ENCODE data around the gene MRPL11.

Gene MRPL11

DNA sequence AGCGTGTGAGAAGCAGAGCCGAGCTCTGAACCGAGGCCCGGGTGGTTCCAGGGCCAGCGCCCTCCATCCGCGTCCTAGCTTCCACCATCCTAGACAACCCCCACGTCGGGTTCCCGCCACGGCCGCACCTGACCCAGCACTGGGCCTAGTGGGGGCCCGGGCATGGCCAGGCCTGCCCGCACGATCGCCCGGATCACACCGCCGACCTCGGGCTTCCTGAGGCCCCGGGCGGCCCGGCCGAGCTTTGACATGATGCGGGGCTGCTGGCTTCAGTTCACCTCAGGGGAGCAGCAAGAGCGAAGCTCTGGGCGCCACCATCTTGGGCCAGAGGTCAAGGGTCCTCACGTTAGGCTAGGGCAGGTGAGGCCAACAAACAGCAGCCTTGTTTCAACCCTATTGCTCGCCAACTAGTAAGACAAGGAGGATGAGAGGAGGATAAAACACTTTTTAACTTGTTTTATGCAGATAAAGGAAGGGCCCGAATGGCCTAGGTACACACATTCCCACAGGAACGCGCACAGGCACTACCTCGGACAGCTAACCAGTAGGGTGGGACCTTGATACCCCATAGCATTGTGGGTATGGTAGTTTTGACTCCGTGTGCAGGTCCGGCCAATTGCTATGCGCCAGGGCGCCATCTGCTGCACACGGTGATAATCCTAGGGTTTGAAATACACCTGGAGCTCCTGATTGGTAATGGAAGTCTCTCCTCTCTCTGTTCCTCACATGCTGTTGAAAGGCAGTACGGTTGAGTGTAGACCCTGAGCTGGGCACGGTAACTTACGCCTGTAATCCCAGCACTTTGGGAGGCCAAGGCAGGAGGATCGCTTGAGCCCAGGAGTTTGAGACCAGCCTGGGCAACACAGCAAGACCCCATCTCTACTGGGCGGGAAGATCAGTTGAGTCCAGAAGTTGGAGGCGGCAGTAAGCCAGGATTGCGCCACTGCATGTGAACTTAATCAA, at the start of gene MRPL11:
Gene MRPL11, minus strand, starts transcription at position 345 of the 963 bp plus-strand sequence. Its CDS starts 94 bp downstream, at position 251.
- POLR2A ChIA-PET (ENCODE audit: low non-redundant PET) = no interaction called here
- peak; percentile 98 for DNase-seq (ENCODE audit: low spot score)
- CTCF ChIA-PET = interaction anchor here (0.6 to 2.3 kb wide), 13 partner anchors 9 to 254 kb away, joined by 3 to 10 read pairs (median 4); no protein-coding TSS in a partner anchor
- H3K27ac ChIP-seq = peak within 1 kb of the TSS; percentile 78
- peak; percentile 89 for TF ChIP-seq CTCF (conservative IDR thresholded peaks at IDR 0.05; ENCODE audit: low read depth)

DNA sequence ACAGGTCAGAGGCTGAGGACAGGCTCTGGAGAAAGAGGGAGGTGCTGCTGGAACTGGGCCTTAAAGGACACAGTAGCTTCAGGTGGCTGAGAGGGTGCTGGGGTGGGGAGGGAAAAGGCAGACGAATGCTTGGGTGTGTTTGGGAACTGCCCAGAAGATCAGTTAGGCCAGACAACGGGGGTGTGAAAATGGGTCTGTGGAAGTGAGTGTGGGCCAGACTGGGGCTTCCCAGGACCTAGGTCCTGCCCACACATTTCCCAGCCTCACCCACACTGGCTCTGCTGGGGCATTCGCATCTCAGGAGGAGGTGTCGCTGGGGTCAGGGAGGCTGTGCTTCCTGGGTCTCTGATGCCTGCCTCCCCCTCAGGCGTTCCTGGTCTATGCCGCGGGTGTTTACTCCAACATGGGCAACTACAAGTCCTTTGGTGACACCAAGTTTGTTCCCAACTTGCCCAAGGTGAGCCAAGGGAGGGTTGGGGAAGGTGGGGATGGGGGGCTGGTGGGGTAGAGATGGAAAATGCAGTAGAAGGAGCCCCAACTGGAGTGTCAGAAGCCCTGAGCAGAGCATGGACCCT, 46.2 kb upstream of the MRPL11 start:
- no peak for DNase-seq (ENCODE audit: low spot score)
- ChIA-PET CTCF (interaction anchor here (0.6 kb wide), 1 partner anchor 379 kb away, joined by 3 read pairs; no protein-coding TSS in a partner anchor), POLR2A (ENCODE audit: low non-redundant PET) (no interaction called here)
- TF ChIP-seq CTCF (conservative IDR thresholded peaks at IDR 0.05; ENCODE audit: low read depth) = no peak
- peak overlapping the region; percentile 8; the same call in 1 of the 2 replicates for H3K27ac ChIP-seq

DNA sequence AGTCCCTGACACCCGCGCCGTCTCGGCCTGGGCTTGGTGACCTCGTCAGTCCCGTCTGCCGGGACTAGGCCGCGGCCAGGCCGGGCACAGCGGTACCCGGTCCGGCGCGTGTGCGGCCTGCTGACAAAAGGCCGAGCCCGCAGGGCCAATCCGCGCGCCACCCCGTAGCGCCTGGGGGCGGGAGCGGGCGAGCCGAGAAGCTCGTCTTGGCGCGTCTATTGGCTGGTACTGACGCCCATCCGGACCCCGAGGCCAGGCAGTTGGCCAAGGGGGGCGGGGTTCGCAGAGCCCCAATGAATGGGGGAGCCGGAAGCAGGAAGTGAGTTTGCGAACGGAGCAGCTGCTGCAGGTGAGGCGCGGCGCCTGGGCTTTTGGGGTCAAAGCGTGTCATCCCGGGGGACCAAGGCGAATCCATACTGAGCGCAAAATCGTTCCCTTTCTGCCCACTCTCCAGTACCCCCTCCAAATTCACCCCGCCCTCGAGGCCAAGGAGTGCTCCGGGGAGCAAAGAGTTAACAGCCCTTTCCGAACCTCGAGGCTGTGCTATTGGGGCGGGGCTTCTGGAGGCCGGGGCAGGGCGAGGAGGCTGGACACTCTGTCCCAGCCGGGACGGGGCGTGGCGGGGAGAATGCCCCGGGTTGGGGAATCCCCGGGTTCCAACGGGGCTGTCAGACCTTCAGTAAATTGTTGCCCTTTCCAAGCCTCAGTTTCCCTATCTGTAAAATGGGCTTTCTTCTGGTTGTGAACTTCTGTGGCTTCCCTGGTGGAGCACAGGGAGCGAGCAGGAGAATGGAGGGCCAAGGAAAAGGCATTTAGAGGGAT, 41.7 kb upstream of the MRPL11 start, which contains the start of gene DPP3:
Gene DPP3, plus strand, starts transcription at position 318 of the 822 bp plus-strand sequence. CDS start 1,767 bp downstream, outside the sequence.
- ChIA-PET POLR2A (ENCODE audit: low non-redundant PET) (interaction anchor here (0.5 to 0.9 kb wide), 4 partner anchors 14 to 197 kb away, joined by 3 to 6 read pairs (median 4); partner anchors contain the start of genes PELI3 and RBM4B), CTCF (interaction anchor here (0.5 to 0.7 kb wide), 4 partner anchors 110 to 400 kb away, joined by 3 to 5 read pairs (median 3); no protein-coding TSS in a partner anchor)
- DNase-seq (ENCODE audit: low spot score) = peak; percentile 99
- peak within 1 kb of the TSS; percentile 93 for H3K27ac ChIP-seq
- no peak for TF ChIP-seq CTCF (conservative IDR thresholded peaks at IDR 0.05; ENCODE audit: low read depth)

DNA sequence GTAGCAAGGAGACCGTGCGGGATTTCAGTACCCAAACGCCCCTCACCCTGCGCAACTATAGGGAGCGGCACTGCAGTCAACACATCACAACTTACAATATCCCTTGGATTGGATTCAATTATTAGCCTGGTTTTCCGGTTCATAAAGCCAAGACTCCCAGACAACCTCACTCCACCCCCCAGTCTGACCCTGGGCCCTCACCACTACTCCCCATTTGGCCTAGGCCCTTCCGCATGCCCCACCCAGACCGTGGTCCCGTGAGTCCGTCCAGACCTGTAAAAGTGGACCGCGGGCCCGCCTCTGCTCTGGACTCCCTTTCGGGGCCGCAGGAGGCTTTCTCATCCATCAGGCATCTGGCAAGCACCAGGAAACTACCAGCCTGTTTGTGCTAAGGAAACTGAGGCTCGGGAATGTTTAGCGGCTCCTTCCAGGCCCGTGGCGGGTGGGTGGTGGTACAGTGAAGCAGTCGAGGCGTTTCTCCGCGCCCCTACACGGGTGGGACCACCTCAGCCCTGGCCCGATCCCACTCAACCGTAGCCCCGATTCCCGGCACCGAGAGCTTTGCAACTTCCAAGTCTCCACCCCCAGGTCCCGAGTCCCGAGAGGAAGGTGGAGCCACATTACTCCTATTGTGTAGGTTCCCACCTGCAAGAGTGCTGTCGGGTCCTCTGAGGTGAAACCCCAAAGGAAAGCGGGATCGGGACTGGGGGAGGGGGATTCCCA, 40.9 kb upstream of the MRPL11 start:
- DNase-seq (ENCODE audit: low spot score) = peak; percentile 89
- peak overlapping the region; percentile 93 for H3K27ac ChIP-seq
- ChIA-PET POLR2A (ENCODE audit: low non-redundant PET) (interaction anchor here (0.7 to 0.9 kb wide), 4 partner anchors 13 to 198 kb away, joined by 3 to 6 read pairs (median 3); partner anchors contain the start of genes PELI3 and RBM4B), CTCF (interaction anchor here (0.5 to 1.2 kb wide), 10 partner anchors 10 to 401 kb away, joined by 3 to 6 read pairs (median 3); no protein-coding TSS in a partner anchor)
- TF ChIP-seq CTCF (conservative IDR thresholded peaks at IDR 0.05; ENCODE audit: low read depth) = no peak

DNA sequence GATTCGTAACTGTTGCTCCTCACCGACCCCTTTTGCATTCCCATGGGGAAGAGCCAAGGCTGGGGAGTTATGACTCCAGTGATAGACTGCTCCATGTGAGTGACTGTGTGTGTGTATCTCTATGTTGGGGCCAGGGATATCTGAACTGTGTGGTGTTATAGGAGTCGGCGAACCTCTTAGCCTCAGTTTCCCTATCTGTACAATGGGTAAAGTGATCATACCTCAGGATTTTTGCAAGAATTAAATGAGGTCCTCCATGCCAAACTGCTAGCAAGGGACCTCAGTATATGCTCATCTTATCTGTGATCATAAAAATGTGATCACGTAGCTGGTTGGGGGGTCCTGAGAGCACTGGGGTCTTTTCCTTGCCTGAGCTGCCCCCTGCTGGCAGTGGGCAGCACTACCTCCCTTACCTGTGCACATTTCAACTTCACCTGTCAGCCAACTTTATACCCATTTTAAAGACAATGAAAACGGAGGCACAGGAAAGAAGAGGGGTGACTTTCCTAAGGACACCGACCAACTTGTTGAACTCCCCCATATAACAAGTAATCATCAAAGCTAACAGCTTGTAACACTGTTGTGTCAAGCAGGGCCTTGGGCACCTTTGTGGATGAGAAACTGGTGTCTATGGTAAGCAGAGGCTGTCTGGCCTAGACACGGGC, 40.2 kb upstream of the MRPL11 start:
- DNase-seq (ENCODE audit: low spot score) = peak; percentile 36
- peak; percentile 78 for TF ChIP-seq CTCF (conservative IDR thresholded peaks at IDR 0.05; ENCODE audit: low read depth)
- CTCF ChIA-PET = interaction anchor here (0.5 to 1.2 kb wide), 9 partner anchors 9 to 92 kb away, joined by 3 to 6 read pairs (median 3); no protein-coding TSS in a partner anchor
- H3K27ac ChIP-seq = peak overlapping the region; percentile 93
- POLR2A ChIA-PET (ENCODE audit: low non-redundant PET) = no interaction called here

All from RWPE1 (cell line).